Glutamatergic neuron (in vitro differentiated cells): ENCODE measurements around the gene SINHCAF. TPM values are rescaled to one million over a fixed set of nuclear protein-coding genes. Genes with fewer than 3 reads are reported as not detected.
"Not testable (repeated sequence)": the region's sequence is repeated elsewhere in the genome, so short reads cannot be mapped to it uniquely, and the experiment has no call there.

Experiments
- DNase-seq: peaks from one replicate; pipeline ENCODE4 v3.0.0; 2022
- H3K27ac Mint-ChIP-seq: one replicate; pipeline ENCODE4 v1.8.0; 2020; ENCODE audit warnings: mild to moderate bottlenecking, mixed read lengths, inconsistent platforms; ENCODE audit not compliant: unreplicated experiment
- H3K27me3 Mint-ChIP-seq: one replicate; pipeline ENCODE4 v1.8.0; 2020; ENCODE audit warnings: mild to moderate bottlenecking, moderate library complexity, mixed read lengths, inconsistent platforms; ENCODE audit not compliant: unreplicated experiment
- H3K36me3 Mint-ChIP-seq: one replicate; pipeline ENCODE4 v1.8.0; 2020; ENCODE audit warnings: mild to moderate bottlenecking, mixed read lengths, inconsistent platforms; ENCODE audit not compliant: unreplicated experiment
- H3K4me1 Mint-ChIP-seq: one replicate; pipeline ENCODE4 v1.8.0; 2020; ENCODE audit warnings: mild to moderate bottlenecking, low read depth, mixed read lengths, inconsistent platforms; ENCODE audit not compliant: unreplicated experiment
- H3K4me3 Mint-ChIP-seq: one replicate; pipeline ENCODE4 v1.8.0; 2020; ENCODE audit warnings: mild to moderate bottlenecking, mixed read lengths, inconsistent platforms; ENCODE audit not compliant: unreplicated experiment
- H3K9me3 Mint-ChIP-seq: one replicate; pipeline ENCODE4 v1.8.0; 2020; ENCODE audit warnings: mild to moderate bottlenecking, moderate library complexity, mixed read lengths, inconsistent platforms; ENCODE audit not compliant: unreplicated experiment
- total RNA-seq: library from RNA; stranded (reverse); fragmentation: NEBNext Ultra II Directional; extraction: Animal tissue kit (Norgen Biotek cat#: 25700); gene quantifications from one replicate; pipeline ENCODE4 v1.2.1, GENCODE V29; 2021; ENCODE audit not compliant: unreplicated experiment
- TF ChIP-seq, protein P1 (sequence below): fragments of 200-600 bp; sonication (generic); IDR thresholded peaks from one replicate; pipeline ENCODE4 v1.5.0; 2021; ENCODE audit not compliant: partially characterized antibody, unreplicated experiment

The SINHCAF gene
- total RNA-seq, 1 donor from 2014 or later, result 149 TPM

DNA sequence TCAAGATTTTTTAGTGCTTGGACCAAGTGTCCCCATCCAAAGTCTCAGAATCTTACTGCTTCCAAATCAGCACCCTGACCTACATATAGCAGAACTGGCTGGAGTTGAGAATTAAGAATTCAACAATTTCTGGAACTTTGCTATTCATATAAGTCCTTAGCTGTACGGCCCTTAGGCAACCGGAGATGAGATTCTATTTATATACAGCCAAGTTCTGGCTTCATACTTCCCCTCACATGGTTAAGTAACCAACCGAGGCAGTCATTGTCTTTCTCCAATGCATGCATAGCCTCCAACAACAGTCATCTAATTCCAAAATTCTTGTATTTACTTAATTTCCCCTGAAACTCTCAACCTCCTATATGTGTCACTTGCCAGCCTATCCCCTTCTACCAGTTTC, 76.6 kb downstream of the SINHCAF start:
- no peak for DNase-seq
- Mint-ChIP-seq H3K4me1 (no peaks in the 10 kb centered on the region), H3K4me3 (no peak overlapping the region), H3K36me3 (no peaks in the 10 kb centered on the region), H3K9me3 (no peaks in the 10 kb centered on the region), H3K27ac (no peak overlapping the region), H3K27me3 (no peaks in the 10 kb centered on the region)
- TF ChIP-seq, protein P1, sequence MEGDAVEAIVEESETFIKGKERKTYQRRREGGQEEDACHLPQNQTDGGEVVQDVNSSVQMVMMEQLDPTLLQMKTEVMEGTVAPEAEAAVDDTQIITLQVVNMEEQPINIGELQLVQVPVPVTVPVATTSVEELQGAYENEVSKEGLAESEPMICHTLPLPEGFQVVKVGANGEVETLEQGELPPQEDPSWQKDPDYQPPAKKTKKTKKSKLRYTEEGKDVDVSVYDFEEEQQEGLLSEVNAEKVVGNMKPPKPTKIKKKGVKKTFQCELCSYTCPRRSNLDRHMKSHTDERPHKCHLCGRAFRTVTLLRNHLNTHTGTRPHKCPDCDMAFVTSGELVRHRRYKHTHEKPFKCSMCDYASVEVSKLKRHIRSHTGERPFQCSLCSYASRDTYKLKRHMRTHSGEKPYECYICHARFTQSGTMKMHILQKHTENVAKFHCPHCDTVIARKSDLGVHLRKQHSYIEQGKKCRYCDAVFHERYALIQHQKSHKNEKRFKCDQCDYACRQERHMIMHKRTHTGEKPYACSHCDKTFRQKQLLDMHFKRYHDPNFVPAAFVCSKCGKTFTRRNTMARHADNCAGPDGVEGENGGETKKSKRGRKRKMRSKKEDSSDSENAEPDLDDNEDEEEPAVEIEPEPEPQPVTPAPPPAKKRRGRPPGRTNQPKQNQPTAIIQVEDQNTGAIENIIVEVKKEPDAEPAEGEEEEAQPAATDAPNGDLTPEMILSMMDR, result no peak

DNA sequence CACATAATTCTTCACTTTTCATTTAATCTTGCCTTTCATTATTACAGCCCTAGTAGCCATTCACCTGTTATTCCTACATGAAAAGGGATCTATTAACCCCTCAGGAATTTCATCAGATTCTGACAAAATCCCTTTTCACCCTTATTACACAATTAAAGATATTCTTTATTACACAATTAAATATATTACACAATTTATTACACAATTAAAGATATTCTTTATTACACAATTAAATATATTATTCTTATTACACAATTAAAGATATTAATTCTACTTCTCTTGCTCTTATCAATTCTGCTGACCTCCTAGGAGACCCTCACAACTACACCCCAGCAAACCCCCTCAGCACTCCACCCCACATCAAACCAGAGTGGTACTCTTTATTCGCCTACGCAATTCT, 77.1 kb downstream of the SINHCAF start:
- Mint-ChIP-seq H3K36me3 (no peaks in the 10 kb centered on the region), H3K27me3 (no peaks in the 10 kb centered on the region), H3K4me1 (no peaks in the 10 kb centered on the region), H3K27ac (no peak overlapping the region), H3K4me3 (no peak overlapping the region), H3K9me3 (no peaks in the 10 kb centered on the region)
- no peak for DNase-seq
- TF ChIP-seq, protein P1, result no peak

DNA sequence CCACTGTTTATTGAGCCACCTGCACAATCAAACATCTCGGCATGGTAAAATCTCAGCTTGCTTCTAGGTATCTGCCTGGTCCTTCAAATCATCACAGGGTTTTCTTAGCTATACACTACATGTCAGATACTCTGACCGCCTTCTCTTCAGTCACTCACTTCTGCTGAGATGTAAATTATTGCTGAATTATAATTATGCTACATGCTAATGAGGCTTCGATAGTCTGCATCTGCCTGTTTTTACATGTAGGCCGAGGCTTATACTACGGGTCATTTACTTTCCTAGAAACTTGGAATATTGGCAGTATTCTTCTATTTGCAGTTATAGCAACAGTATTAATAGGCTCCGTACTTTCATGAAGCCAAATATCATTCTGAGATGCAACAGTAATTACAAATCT, 77.6 kb downstream of the SINHCAF start:
- H3K9me3 Mint-ChIP-seq, result no peaks in the 10 kb centered on the region
- no peaks in the 10 kb centered on the region for H3K27me3 Mint-ChIP-seq
- no peaks in the 10 kb centered on the region for H3K36me3 Mint-ChIP-seq
- H3K4me3 Mint-ChIP-seq, result no peak overlapping the region
- no peaks in the 10 kb centered on the region for H3K4me1 Mint-ChIP-seq
- TF ChIP-seq, protein P1, result no peak
- no peak overlapping the region for H3K27ac Mint-ChIP-seq
- no peak for DNase-seq

DNA sequence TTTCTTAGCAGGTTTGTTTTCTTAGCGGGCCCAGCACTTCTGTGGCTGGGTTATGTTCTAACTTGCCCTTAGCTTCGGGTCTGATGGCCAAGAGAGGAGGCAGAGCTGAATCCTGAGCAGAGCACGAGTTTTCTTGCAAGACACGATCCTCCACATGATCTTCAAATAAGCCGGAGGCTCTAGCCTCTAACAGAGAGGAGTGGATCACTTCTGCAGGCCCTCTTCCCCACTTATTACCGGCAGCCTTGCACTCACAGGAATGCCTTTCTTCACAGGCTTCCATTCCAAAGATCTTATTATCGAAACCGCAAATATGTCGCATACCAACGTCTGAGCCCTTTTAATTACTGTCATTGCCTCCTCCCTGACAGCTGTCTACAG, 79.5 kb downstream of the SINHCAF start:
- H3K4me1 Mint-ChIP-seq, result no peaks in the 10 kb centered on the region
- no peak overlapping the region for H3K4me3 Mint-ChIP-seq

DNA sequence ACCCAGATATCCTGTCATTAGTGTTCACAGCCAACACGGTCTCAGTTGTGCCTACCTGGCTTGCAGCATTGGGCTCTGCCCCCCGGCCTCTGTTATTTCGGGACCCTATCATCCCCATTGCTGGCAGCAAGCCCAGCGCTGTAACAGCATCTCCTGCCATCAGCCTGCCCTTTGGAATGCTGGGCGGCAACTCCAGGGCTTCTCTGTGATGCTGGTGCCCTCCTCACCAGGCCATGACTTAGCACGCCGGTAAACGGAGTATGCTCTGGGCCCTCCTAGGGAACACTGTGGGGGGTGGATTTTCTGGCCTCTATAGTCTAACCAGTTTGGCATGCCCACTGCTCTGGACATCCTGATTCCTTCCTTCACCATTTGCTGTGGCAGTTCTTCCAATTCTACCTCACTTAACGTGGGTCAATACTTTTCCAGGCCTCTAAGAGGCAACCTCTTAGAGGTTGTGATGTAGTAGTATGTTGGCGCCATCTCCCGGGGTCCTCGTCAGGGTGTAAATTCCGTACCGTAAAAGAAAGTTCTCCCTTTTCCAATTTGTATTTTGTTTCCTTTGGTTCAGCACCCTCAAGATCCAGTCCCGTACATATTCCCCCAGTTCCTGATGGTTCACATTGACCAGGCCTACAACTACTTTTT, 80.0 kb downstream of the SINHCAF start:
- Mint-ChIP-seq H3K4me1 (no peaks in the 10 kb centered on the region), H3K27me3 (no peaks in the 10 kb centered on the region), H3K4me3 (no peak overlapping the region), H3K36me3 (no peaks in the 10 kb centered on the region), H3K27ac (no peak overlapping the region), H3K9me3 (no peaks in the 10 kb centered on the region)
- DNase-seq, result no peak
- TF ChIP-seq, protein P1, result no peak

More for the DNA sequence above, 79.5 kb downstream of the SINHCAF start:
- TF ChIP-seq, protein P1, result no peak
- no peaks in the 10 kb centered on the region for H3K36me3 Mint-ChIP-seq
- H3K27me3 Mint-ChIP-seq, result no peaks in the 10 kb centered on the region
- H3K27ac Mint-ChIP-seq, result no peak overlapping the region
- H3K9me3 Mint-ChIP-seq, result no peaks in the 10 kb centered on the region
- DNase-seq, result no peak

DNA sequence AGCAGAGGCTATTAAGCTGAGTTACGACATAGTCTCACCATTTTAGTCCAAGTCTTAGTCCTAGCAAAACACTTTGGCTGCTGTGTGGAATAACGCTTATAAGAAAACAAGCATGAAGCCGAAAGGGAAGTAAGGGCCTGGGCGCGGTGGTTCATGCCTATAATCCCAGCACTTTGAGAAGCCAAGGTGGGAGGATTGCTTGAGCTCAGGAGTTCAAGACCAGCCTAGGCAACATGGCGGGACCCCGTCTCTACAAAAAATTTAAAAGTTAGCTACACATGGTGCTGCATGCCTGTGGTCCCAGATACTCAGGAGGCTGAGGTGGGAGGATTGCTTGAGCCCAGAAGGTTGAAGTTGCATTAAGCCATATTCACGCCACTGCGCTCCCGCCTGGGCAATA, 83.5 kb downstream of the SINHCAF start:
- not testable (repeated sequence) for H3K9me3 Mint-ChIP-seq, H3K27me3 Mint-ChIP-seq, H3K27ac Mint-ChIP-seq, H3K4me1 Mint-ChIP-seq, H3K4me3 Mint-ChIP-seq, DNase-seq, H3K36me3 Mint-ChIP-seq
